Limb (tissue), 2 donors: ENCODE measurements around the gene LARP4B.

Experiments
- DNase-seq, 2 donors: peaks; one replicate each; pipeline ENCODE4 v3.0.0-alpha.2; 2016; ENCODE audit errors: extremely low spot score in 2 of 2

The LARP4B gene

DNA sequence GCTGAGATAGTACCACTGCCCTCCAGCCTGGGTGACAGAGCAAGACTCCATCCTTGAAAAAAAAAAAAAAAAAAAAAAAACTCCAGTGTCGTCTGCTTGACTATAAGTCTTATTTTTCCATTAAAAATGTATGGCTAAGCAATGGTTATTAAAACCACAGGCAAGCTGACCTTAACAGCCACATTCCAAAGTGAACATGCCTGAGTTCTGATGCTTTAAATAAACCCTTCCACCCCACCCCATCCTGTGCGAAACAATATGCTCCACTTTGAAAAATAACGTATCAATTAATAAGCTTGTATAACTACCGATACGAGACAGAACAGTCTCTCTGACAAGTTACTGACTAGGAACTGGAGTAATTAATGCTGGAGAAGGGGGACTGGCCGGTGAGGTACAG lies 63.7 kb downstream of the LARP4B start:
- no peak for DNase-seq

GRCh38 chr10:866577-866941 lies 64.9 kb downstream of the LARP4B start:
- no peak for DNase-seq

DNA sequence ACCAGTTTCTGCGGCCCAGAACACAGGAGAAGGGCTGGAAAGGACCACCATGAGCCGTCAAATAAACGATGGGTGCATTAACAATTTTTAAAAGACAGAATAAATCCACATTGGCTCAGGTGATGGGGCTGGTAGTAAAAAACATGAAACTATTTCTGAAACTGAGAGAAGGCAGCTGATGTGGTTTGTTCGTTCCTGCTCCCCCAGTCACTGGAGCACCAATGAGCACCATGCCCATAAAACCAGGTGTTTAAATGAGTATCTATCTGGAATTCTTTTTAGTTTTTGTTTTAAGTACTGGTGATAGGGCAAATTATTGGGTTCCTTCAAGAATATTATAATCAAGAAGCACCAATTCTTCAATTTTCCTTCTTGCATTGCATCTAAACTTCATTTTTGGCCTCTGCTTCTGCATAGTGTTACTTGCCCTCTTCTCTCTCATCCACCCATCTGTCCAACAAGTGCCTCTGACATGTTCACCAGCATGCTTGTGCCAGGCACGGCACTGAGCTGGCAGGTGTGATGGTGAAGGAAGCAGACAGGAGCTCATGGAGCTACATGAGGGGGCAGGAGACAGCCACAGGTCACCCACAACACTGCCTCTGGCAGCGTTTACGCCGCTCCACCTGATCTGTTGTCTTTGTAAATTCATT lies 65.5 kb downstream of the LARP4B start:
- DNase-seq = no peak

- DNase-seq = no peak
Measured at GRCh38 chr10:865257-865656, 66.2 kb downstream of the LARP4B start.

DNA sequence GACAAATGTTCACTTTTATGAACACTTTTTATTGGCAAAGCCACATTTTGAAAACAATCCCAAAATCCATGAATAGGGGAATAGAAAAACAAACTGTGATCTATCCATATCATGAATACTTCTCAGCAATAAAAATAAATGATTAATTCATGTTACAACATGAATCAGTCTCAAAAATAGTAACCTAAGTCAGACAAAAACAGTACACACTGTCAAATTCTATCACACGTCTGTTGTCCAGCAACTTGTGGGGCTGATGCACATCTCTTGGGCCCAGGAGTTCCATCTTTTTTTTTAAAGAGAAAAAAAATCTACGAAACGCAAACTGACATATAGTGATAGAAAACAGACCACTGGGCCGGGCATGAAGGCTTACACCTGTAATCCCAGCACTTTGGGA lies 71.0 kb downstream of the LARP4B start:
- DNase-seq = no peak

DNA sequence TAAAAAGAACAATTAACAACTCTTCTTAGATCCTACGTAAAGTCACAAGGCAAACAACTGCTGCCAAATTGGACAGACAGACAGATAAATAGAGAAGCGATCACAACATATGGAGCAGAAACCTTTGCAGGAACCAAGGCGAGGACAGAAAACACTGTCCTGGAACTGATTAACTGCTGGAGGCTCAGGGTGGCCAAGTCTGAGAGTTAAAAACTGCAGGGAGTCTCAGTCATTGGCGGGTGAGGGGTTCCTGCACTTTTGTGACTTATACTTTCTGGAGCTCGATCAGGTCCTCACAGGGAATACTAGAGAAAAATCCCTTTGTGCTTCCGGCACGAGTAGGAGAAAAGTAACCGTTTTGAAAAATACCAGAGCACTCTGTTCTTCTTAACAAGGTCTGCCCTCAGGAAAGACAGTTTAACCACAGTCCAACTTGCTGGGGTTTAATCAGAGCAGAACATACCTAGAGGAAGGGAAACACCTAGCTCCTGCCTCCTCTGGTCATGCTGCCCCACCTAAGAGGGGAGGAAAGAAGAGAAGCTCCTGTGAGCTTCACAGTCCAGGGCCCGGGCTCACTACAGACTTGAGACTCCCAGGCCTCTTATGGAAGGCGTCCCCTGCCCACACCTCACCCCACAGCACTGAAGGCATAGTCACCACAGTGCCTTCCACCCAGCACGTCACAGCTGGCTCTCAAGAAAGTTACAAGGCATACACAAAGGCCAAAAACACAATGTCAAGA lies 74.9 kb downstream of the LARP4B start:
- DNase-seq = no peak

DNA sequence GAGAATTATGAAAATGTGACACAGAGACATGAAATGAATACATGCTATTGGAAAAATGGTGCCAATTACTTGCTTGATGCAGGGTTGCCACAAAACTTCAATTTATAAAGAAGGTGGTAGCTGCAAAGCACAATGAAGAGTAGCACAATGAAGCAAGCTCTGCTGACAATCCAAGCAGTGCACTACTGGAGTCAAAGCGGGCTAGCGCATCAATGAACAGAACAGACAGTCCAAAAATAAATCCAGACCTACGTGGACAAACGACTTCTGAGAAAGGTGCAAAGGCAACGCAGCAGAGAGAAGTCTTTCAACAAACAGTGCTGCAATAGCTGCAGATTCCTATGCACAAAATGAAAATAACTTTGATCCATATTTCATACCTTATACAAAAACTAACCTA lies 75.8 kb downstream of the LARP4B start:
- no peak for DNase-seq

GRCh38 chr10:855079-855478 lies 76.4 kb downstream of the LARP4B start:
- DNase-seq = no peak

DNA sequence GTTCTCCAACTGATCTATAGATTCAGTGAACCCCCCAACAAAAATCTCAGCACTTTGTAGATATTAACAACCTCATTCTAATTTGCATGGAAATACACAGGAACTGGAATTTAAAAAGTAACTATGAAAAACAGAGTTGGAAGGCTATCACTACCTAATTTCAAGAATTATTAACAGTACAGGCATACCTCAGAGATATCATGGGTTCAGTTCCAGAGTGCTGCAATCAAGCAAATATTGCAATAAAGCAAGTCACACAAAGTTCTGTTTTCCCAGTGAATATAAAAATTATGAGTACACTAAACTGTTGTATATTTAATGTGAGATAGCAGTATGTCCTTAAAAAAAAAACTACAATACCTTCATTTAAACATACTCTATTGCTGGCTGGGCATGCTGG lies 78.5 kb downstream of the LARP4B start:
- DNase-seq = no peak

GRCh38 chr10:852386-852785 lies 79.1 kb downstream of the LARP4B start:
- no peak for DNase-seq

DNA sequence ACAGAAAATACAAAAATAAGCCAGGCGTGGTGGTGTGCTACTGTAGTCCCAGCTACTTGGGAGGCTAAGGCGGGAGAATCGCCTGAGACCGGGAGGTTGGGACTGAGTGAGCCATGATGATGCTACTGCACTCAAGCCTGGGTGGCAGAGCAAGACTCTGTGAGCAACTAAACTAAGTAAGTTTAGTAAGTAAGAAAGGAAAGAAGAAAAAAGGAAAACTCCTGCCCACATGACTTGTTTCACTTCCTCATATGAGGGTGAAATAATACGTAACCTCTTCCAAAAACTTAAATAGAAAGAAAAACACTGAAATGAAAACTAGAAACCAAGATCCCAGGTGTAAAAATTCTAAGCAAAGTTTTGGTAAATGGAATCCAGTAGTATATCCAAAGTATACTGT lies 79.6 kb downstream of the LARP4B start:
- DNase-seq = no peak

DNA sequence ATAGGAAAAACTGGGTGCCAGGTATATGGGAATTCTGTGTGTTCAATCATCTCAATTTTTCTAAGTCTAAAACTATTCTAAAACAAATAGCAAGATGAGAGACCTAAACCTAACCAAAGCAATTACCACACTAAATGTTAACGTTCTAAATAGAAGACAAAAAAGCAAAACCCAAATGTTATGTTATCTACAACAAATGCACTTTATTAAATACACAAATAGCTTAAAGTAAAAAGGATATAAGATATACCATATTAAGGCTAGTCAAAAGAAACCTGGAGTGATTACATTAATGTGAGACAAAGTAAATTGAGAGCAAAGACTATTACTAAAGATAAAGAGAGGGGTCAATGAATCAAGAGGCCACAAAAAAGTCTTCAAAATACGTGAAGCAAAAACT lies 81.4 kb downstream of the LARP4B start:
- DNase-seq = no peak

- no peak for DNase-seq
Measured at GRCh38 chr10:847868-848267, 83.6 kb downstream of the LARP4B start.

GRCh38 chr10:846126-846685 lies 85.3 kb downstream of the LARP4B start:
- no peak for DNase-seq

DNA sequence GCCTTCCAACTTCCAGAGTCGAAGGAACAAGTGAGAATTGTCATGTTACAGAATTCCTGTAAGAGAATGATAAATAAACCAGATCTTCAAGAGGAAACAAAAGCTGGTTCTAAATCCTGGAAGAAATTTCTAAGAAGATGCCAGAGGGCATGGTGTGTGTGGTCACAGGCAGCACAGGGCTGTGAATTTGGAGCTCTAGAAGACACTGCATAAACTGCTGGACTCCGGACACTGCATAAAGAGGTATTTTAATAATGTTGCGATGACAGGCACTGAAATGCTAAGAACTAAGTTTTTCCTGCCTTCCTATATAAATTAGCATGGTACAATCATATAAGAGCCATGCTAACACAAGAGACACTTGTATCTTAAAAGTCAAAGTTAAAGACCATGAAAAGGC lies 86.0 kb downstream of the LARP4B start:
- no peak for DNase-seq

GRCh38 chr10:844552-844951 lies 87.0 kb downstream of the LARP4B start:
- no peak for DNase-seq

DNA sequence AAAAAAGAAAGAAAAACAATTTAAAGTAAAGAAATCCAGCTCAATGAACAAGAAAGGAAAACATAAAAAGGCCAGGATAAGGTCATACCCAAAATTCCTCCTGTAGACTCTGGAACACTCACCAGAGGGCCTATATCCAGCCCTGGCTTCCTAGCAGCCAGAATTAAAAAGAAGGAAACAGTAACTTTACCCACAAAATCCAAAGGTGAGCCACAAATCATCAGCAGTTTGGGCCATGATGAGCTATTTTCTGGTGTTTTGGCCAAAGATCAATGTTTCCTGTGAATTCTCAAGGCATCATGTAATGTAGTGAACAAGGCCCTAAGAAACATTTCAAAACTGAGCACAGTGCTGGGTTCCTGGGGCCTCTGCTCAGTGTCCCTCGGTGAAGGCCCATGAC lies 87.8 kb downstream of the LARP4B start:
- DNase-seq = no peak

GRCh38 chr10:842795-843194 lies 88.7 kb downstream of the LARP4B start:
- no peak for DNase-seq

- no peak for DNase-seq
Measured at GRCh38 chr10:841535-841934, 90.0 kb downstream of the LARP4B start.

GRCh38 chr10:839550-840205 lies 91.8 kb downstream of the LARP4B start:
- no peak for DNase-seq

GRCh38 chr10:836782-837181 lies 94.7 kb downstream of the LARP4B start:
- no peak for DNase-seq

DNA sequence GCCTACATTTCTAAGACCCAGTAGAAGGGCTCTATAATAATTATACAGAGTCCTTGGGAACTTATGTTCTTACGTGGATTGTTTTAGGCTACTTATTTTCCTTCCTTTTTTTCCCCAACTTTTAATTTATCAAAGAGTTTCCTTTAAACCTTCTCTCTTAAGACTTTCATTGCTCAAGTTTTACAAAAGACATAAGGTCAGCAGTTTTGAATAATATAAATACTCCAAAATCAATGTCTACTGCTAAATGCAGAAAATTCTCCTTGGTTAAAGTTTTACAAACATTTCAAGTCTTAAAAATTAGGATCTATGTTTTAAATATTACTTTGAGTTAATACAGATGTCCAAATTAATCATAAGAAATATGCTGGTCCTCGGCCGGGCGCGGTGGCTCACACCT lies 97.0 kb downstream of the LARP4B start:
- DNase-seq = no peak

DNA sequence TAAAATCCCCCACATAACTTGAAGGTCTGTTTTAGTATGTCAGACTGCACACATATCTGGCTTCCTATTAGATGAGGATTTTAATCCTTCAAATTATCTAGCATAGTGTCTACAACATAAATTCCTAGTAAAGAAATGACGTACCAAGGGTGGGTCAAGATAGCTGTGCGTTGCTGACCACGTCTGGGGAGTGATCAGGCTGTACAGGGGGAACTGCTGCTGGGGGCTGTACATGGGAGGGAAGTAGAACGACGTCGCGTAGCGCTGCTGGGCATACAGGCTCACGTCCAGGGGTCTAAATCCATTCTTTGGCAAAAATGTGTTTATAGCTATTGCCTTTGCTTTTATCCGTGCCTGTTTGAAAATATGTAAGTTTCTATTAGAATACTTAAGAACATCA lies 102.3 kb downstream of the LARP4B start:
- DNase-seq = no peak
